Measurements from ENCODE around the gene AGER.

DNA sequence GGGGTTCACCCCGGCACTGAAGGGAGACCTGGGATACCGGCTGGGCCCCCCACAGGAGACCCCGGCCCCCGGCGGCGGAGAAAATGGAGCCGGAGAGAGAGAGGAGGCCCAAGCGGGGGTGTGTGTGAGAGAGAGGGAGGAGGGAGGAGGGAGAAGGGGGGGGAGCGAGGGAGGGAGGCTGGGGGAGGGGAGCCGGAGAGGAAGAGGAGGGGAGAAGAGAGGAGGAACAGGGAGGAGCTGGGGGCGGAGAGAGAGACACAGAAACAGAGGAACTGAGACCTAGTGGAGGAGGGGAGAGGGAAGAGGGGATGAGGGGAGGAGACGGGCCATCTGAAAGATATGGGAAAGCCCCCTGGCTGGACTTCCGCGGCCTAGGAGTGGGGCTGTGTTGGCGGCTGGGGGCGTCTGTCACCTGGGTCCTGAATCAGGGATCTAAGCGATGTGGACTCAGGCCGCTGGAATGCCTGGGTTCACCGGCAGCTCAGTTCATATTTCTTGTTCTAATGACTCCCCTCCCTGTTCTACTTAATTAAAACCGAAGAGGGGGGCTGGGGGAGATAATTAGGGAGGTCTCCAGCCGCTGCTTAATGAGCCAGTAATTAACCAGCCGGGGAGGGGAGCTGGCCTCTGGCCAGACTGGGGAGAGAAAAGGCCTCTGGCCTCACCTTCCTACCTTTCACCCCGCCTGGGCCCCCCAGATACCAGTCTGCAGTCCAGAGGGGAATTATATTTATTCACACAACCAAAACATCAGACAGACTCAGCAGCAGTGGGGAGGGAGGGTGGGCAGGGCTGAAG, 6.2 kb upstream of the AGER start, which contains the start of gene PBX2:
- TF ChIP-seq CTCF (IDR thresholded peaks at IDR 0.05) (no peak), POLR2A (IDR thresholded peaks at IDR 0.05) (peak in 2 of 3 donors; percentile 72 to 84)
